RKO (cell line): ENCODE data around the gene TMEM232.
A peak's percentile ranks its signal among the peaks of the same experiment; 100 is the strongest.

Experiments used
- DNase-seq: peaks from one replicate; pipeline ENCODE4 v3.0.0-alpha.2; 2016; ENCODE audit warnings: low spot score

The TMEM232 gene

GRCh38 chr5:110401881-110402280, 324.6 kb downstream of the TMEM232 start:
- DNase-seq: peak; percentile 34

GRCh38 chr5:110398951-110399350, 327.5 kb downstream of the TMEM232 start:
- no peak for DNase-seq

DNA sequence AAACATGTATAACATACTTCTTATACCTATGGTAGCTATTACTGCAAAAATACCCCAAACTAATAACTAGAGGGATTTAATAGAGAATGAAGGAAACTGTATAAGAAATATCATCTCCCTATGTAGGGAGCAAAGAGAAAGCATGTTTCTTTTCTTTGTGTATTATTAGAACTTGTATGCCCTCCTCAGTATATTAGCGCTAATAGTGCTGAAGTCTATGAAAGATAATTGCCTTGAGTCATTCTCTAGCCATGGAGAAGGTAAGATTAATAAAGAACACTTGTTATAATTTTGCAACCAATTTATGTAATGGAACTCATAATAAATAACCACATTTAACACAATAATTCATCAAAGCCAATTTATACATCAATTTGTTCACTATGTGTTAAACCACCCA, 329.2 kb downstream of the TMEM232 start:
- no peak for DNase-seq

GRCh38 chr5:110386782-110387181, 339.7 kb downstream of the TMEM232 start:
- no peak for DNase-seq

DNA sequence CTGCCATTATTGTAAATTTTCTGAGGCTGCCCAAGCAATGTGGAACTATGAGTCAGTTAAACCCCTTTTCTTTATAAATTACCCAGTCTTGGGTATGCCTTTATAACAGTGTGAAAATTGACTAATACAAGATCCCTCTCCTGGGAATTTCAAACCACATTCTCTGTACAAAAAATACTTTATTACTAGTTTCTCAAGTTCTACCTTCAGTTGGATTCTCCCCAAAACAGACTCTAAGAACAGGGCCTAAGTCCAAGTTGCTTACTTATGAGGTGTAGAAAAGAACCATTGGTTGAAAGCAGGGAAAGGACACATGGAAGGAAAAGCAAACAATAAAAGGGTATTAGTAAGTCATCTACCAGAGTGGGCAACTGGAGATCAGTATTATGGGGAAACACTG, 343.2 kb downstream of the TMEM232 start:
- DNase-seq: no peak

DNA sequence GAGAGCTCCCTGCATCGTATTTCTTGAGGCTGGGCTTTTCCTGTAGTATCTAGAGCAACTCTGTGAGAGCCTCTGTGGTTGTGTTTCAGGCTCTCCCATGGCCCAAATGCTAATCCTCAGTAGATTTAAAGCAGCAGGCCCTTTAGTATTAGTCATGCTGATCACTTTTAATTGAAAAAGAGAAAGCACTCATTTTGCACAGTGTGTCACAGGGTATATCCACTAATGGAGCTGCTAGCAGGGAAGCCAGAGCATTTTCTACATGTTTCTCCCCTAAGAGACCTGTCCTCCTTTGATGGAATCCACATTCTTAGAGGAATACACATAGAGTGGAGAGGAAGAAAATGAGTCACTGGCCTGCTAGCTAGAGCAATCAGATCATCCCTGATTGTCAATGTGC, 348.5 kb downstream of the TMEM232 start:
- DNase-seq: peak; percentile 15

GRCh38 chr5:110377361-110377760, 349.1 kb downstream of the TMEM232 start:
- DNase-seq: no peak

DNA sequence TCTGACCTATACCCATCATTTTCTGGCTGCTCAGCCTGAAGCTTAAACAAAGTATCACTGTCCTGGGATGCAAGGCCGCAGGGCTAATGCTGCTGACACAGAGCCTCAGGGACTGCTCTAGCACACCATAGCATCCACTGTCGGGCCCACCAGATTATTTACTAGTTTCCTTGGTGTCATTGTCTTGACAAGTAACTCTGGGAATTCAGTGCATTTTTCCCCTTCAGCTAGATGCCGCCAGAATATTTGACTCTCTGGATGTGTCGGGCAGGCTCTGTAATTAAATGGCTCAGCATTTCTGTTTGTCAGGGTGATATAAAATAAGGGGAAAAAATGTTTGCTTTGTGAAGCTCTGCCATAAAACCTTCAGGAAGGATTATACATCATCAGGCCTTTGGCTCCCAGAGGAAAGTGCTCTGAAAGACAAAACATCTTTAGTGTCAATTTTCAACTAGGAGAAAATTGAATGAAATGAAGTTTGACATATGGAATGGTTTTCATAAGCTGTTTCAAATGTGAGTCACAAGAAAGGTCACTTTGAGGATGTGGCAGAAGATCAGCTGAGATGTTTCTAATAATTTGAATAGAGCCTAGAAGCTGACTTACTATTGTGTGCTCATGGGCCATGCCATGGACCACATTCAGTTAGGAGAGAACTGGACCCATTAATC, 350.1 kb downstream of the TMEM232 start:
- DNase-seq: no peak

GRCh38 chr5:110371725-110372041, 354.8 kb downstream of the TMEM232 start:
- DNase-seq: no peak

DNA sequence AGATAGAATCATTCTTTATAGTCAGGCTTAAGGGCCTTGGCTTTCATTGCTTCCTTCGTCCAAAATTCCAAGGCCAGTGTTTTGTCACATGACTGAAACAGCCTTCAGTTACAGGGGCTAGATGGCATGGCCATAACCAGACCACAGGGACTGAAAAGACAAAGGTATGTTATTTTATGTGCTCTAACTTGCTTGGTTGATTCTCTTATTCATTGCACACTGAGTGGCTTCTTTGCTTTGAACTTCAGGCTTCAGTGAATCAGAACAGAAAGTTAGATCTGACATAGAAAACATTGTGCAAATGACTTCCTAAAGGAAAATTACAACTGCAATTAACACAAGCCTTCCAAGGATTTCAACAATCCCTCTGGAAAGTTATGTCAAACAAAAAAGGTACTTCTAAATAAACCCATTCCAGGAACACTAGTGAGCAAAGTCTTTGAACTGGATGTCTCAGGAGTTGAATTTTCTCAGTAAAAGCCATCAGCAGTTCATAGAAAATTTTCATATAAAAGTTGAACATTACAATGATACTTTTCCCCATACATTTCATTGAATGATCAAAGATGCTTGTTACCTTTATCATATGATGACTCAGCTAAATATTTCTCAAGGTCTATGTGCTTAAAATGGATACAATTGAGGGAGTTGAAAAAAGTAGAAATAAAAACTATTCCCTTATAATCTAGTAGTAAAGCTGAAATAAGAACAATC, 355.3 kb downstream of the TMEM232 start:
- DNase-seq: no peak
